Loucy (cell line): ENCODE results near the gene PRKCE.
A peak's percentile ranks its signal among the peaks of the same experiment; 100 is the strongest.

ENCODE experiments used
- H2AFZ ChIP-seq: fragments of 200-600 bp; sonication (generic); 2 replicates; pipeline ENCODE4 v1.6.0; 2016; ENCODE audit warnings: antibody characterized with exemption, mild to moderate bottlenecking, low read length, moderate library complexity
- H3F3A ChIP-seq: fragments of 200-600 bp; 2 replicates; pipeline ENCODE4 v1.6.0; 2016; ENCODE audit warnings: antibody characterized with exemption, low read depth, mild to moderate bottlenecking
- H3K27me3 ChIP-seq: fragments of 200-600 bp; sonication (generic); 2 replicates; pipeline ENCODE4 v1.6.1; 2014; ENCODE audit warnings: low read length, mild to moderate bottlenecking; ENCODE audit not compliant: insufficient read depth, poor library complexity, severe bottlenecking
- H3K36me3 ChIP-seq: fragments of 200-600 bp; sonication (generic); 2 replicates; pipeline ENCODE4 v1.6.1; 2016; ENCODE audit warnings: low read length; ENCODE audit not compliant: insufficient read depth
- H3K4me1 ChIP-seq: fragments of 200-600 bp; sonication (generic); 2 replicates; pipeline ENCODE4 v1.5.1; 2014; ENCODE audit warnings: low read length, mild to moderate bottlenecking; ENCODE audit not compliant: insufficient read depth, poor library complexity, severe bottlenecking
- H3K4me2 ChIP-seq: fragments of 200-600 bp; sonication (generic); 2 replicates; pipeline ENCODE4 v1.6.0; 2014; ENCODE audit warnings: antibody characterized with exemption, low read length, low read depth, mild to moderate bottlenecking; ENCODE audit not compliant: poor library complexity, severe bottlenecking
- H3K4me3 ChIP-seq: fragments of 200-600 bp; sonication (generic); 2 replicates; pipeline ENCODE4 v1.5.1; 2014; ENCODE audit warnings: low read length, mild to moderate bottlenecking, mixed read lengths; ENCODE audit not compliant: poor library complexity, severe bottlenecking
- H3K79me2 ChIP-seq: fragments of 200-600 bp; sonication (generic); 2 replicates; pipeline ENCODE4 v1.6.1; 2014; ENCODE audit warnings: low read length; ENCODE audit not compliant: insufficient read depth
- H3K9ac ChIP-seq: fragments of 200-600 bp; sonication (generic); 2 replicates; pipeline ENCODE4 v1.6.0; 2014; ENCODE audit warnings: mild to moderate bottlenecking, low read depth, low read length, moderate library complexity; ENCODE audit not compliant: poor library complexity, severe bottlenecking
- H3K9me2 ChIP-seq: fragments of 200-600 bp; sonication (generic); replicated peaks from 2 replicates; pipeline ENCODE4 v1.6.1; 2016; ENCODE audit warnings: low read depth, low read length, mixed read lengths
- H3K9me3 ChIP-seq: fragments of 200-600 bp; sonication (generic); 2 replicates; pipeline ENCODE4 v1.6.1; 2014; ENCODE audit warnings: mild to moderate bottlenecking, antibody characterized with exemption, low read length, low read depth; ENCODE audit not compliant: insufficient read depth
- H4K20me1 ChIP-seq: fragments of 200-600 bp; sonication (generic); 2 replicates; pipeline ENCODE4 v1.6.0; 2014; ENCODE audit warnings: antibody characterized with exemption, low read length, mild to moderate bottlenecking; ENCODE audit not compliant: insufficient read depth, poor library complexity, severe bottlenecking
- EZH2phosphoT487 ChIP-seq: fragments of 200-600 bp; IDR thresholded peaks from 2 replicates; pipeline ENCODE4 v1.6.1; 2018; ENCODE audit warnings: antibody characterized with exemption, mild to moderate bottlenecking, moderate library complexity, borderline replicate concordance
- TF ChIP-seq, protein P1 (sequence below): fragments of 200-600 bp; sonication (generic); conservative IDR thresholded peaks from 2 replicates; pipeline ENCODE4 v1.5.1; 2014; ENCODE audit warnings: mild to moderate bottlenecking, antibody characterized with exemption, low read length

The PRKCE gene

DNA sequence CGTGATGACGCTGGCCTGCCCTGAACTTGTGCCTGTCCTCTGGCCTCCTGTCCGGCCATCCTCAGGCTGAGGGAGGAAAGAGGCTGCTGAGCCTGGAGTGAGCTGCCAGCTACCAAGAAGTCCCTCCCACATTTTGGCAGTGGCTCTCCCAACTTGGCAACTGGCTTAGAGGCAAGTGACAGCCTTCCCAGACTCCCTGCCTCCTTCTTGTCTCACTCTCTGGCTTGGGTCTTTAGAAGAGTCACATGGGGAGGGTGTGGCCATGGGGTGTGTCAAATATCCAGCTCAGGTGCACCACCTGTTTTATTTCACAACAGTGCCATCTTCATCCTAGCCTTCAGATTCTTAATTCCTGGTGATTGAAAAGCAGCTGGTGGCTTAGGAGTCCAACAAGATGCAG is 222.9 kb downstream of the PRKCE start:
- Histone ChIP-seq H3K79me2 (peaks cover 13% of the 10 kb centered on the region; the same call in 1 of the 2 replicates), H4K20me1 (no peaks in the 10 kb centered on the region), H3K4me1 (peaks cover 25% of the 10 kb centered on the region)

DNA sequence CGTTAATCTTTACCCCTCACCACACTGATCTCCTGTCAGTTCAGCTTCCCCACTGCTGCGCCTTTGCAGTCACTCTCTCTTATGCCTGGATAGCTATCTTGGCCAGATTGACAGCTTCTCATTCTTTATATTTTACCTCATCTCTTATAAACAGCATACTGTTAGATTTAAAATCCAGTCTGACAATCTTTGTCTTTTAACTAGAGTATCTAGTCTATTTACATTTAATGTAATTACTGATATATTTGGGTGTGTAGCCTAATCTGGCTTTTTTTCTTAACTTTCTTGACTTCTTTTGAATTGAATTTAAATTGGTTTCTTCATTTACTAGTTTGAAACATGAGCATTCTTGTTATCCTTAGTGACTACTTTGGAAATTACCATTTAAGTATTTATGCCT is 225.1 kb downstream of the PRKCE start:
- no peaks in the 10 kb centered on the region for H4K20me1 ChIP-seq
- H3K9ac ChIP-seq = no peak overlapping the region
- no peak overlapping the region for H3K4me3 ChIP-seq
- peaks cover 28% of the 10 kb centered on the region for H3K36me3 ChIP-seq
- no peaks in the 10 kb centered on the region for H3F3A ChIP-seq
- H3K9me2 ChIP-seq = no peaks in the 10 kb centered on the region
- TF ChIP-seq, protein P1, sequence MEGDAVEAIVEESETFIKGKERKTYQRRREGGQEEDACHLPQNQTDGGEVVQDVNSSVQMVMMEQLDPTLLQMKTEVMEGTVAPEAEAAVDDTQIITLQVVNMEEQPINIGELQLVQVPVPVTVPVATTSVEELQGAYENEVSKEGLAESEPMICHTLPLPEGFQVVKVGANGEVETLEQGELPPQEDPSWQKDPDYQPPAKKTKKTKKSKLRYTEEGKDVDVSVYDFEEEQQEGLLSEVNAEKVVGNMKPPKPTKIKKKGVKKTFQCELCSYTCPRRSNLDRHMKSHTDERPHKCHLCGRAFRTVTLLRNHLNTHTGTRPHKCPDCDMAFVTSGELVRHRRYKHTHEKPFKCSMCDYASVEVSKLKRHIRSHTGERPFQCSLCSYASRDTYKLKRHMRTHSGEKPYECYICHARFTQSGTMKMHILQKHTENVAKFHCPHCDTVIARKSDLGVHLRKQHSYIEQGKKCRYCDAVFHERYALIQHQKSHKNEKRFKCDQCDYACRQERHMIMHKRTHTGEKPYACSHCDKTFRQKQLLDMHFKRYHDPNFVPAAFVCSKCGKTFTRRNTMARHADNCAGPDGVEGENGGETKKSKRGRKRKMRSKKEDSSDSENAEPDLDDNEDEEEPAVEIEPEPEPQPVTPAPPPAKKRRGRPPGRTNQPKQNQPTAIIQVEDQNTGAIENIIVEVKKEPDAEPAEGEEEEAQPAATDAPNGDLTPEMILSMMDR = no peak
- no peak for TF ChIP-seq EZH2phosphoT487
- no peak overlapping the region for H3K4me2 ChIP-seq
- H2AFZ ChIP-seq = no peak overlapping the region
- no peaks in the 10 kb centered on the region for H3K27me3 ChIP-seq
- peaks cover 13% of the 10 kb centered on the region; the same call in 1 of the 2 replicates for H3K79me2 ChIP-seq
- H3K4me1 ChIP-seq = peaks cover 7% of the 10 kb centered on the region
- peaks cover 11% of the 10 kb centered on the region; the same call in 1 of the 2 replicates for H3K9me3 ChIP-seq

More for the DNA sequence above, 222.9 kb downstream of the PRKCE start:
- H3K9ac ChIP-seq = no peak overlapping the region
- H2AFZ ChIP-seq = no peak overlapping the region
- no peaks in the 10 kb centered on the region for H3F3A ChIP-seq
- no peak overlapping the region for H3K4me2 ChIP-seq
- H3K4me3 ChIP-seq = no peak overlapping the region
- no peaks in the 10 kb centered on the region for H3K9me2 ChIP-seq
- TF ChIP-seq EZH2phosphoT487 = no peak
- TF ChIP-seq, protein P1 = no peak
- peaks cover 11% of the 10 kb centered on the region; the same call in 1 of the 2 replicates for H3K9me3 ChIP-seq
- peaks cover 26% of the 10 kb centered on the region for H3K36me3 ChIP-seq
- H3K27me3 ChIP-seq = no peaks in the 10 kb centered on the region

- no peaks in the 10 kb centered on the region for H3K27me3 ChIP-seq
Observed at GRCh38 chr2:45879406-45879805, 227.9 kb downstream of the PRKCE start.

More at GRCh38 chr2:45879406-45879805, 227.9 kb downstream of the PRKCE start:
- Histone ChIP-seq H3F3A (no peaks in the 10 kb centered on the region), H2AFZ (no peak overlapping the region), H3K4me3 (no peak overlapping the region), H3K9ac (no peak overlapping the region), H3K9me2 (no peaks in the 10 kb centered on the region), H4K20me1 (no peaks in the 10 kb centered on the region), H3K79me2 (peaks cover 32% of the 10 kb centered on the region; the same call in 1 of the 2 replicates), H3K4me2 (no peak overlapping the region), H3K4me1 (peaks cover 10% of the 10 kb centered on the region), H3K9me3 (peaks cover 11% of the 10 kb centered on the region; the same call in 1 of the 2 replicates), H3K36me3 (peaks cover 28% of the 10 kb centered on the region)
- TF ChIP-seq EZH2phosphoT487 = no peak
- TF ChIP-seq, protein P1 = peak; percentile 32; the same call in 1 of the 2 replicates
